OCI-LY7 (cell line): Measurements from ENCODE around the gene LRPPRC.

Source experiments
- CTCF ChIP-seq: fragments of 200-600 bp; sonication (generic); conservative IDR thresholded peaks from 2 replicates; pipeline ENCODE4 v1.5.1; 2014; ENCODE audit warnings: mild to moderate bottlenecking, antibody characterized with exemption, low read length, moderate library complexity, mixed read lengths
- EZH2phosphoT487 ChIP-seq: fragments of 200-600 bp; sonication (generic); IDR thresholded peaks from 2 replicates; pipeline ENCODE4 v1.6.1; 2018; ENCODE audit warnings: low read depth, borderline replicate concordance, mild to moderate bottlenecking, mixed run types, antibody characterized with exemption, low read length, moderate library complexity, mixed read lengths

- no peak for TF ChIP-seq CTCF
- TF ChIP-seq EZH2phosphoT487: no peak
These were observed 157.8 kb downstream of the LRPPRC start for GRCh38 chr2:43837831-43838559.
